GM12878 (cell line): ENCODE data around the gene TAS2R41.

Experiments used
- BACH1 ChIP-seq: fragments of 450-650 bp; IDR thresholded peaks from 2 replicates; pipeline ENCODE4 v1.6.1; 2017; ENCODE audit warnings: mild to moderate bottlenecking, borderline replicate concordance
- CTCF ChIP-seq, 3 experiments: IDR thresholded peaks in 2 of 3; conservative IDR thresholded peaks in 1 of 3; 2 replicates each; pipeline ENCODE4 v1.5.1; 2011; ENCODE audit warnings: low read depth in 3 of 3, low read length in 3 of 3, mild to moderate bottlenecking in 3 of 3, control low read depth in 2 of 3, moderate library complexity in 2 of 3, inconsistent platforms in 1 of 3, mixed read lengths in 1 of 3; ENCODE audit not compliant: control insufficient read depth in 2 of 3, insufficient read depth in 1 of 3; ENCODE audit errors: extremely low read depth in 1 of 3
- MYC ChIP-seq: IDR thresholded peaks from 2 replicates; pipeline ENCODE4 v1.6.1; 2011; ENCODE audit warnings: mild to moderate bottlenecking, low read length, moderate library complexity, inconsistent platforms; ENCODE audit not compliant: insufficient read depth, insufficient replicate concordance, insufficient read length, severe bottlenecking
- NR2F1 ChIP-seq: fragments of 450-650 bp; conservative IDR thresholded peaks from 2 replicates; pipeline ENCODE4 v1.6.1; 2017; ENCODE audit warnings: mild to moderate bottlenecking
- RBBP5 ChIP-seq: fragments of 200-600 bp; sonication (generic); conservative IDR thresholded peaks from 2 replicates; pipeline ENCODE4 v1.6.1; 2016
- SIX5 ChIP-seq: IDR thresholded peaks from 2 replicates; pipeline ENCODE4 v1.6.1; 2011; ENCODE audit warnings: mild to moderate bottlenecking, low read depth, low read length, moderate library complexity; ENCODE audit not compliant: severe bottlenecking
- TARDBP ChIP-seq: IDR thresholded peaks from 2 replicates; pipeline ENCODE4 v1.6.1; 2016; ENCODE audit warnings: borderline replicate concordance
- ZNF24 ChIP-seq: fragments of 450-650 bp; IDR thresholded peaks from 2 replicates; pipeline ENCODE4 v1.6.1; 2017; ENCODE audit warnings: antibody characterized with exemption, mild to moderate bottlenecking
- TF ChIP-seq, protein P1 (sequence below): IDR thresholded peaks from 2 replicates; pipeline ENCODE4 v1.6.1; 2012; ENCODE audit warnings: mild to moderate bottlenecking, low read depth, low read length

DNA sequence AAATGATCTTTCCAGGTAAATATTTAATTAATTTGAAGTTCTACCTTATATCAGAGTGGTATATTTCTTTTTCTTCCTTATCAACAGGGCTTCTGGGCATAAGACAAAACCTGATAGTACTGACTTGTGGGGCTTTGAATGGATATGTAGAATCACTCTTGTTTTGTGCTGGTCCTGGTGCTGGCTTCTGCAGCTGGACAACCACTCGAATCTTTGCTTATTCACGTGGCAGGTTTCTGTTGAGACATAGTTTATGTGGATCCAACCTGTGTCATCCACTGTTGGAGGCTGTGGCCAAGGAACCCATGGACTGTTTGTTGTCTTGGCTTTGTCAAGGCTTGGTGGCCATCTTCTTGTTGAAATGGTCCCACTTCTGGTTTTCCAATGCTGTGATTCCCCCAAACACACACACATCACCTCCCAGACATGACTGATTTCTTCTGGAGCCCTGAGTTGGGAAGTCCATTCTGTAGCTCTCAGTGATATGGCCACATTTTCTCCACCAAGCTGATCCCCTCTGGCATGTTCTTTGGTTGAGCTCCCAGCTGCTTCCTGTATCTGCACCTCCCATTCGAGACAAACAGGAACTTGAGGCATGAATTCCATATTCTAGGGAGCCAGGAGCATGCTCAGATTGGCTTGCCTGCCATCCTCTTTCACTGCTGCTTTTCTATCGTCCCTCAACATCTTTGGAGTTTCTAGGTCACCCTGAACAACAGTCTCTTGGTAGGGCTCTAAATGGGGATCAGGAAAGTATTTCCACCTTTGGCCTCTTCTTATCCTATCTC lies 19.5 kb downstream of the TAS2R41 start:
- TF ChIP-seq NR2F1 = no peak
- no peak for TF ChIP-seq SIX5
- no peak for TF ChIP-seq CTCF (IDR thresholded peaks at IDR 0.05 in 2 of 3, conservative IDR thresholded peaks at IDR 0.05 in 1 of 3; ENCODE audit: control insufficient read depth in 2 of 3, extremely low read depth in 1 of 3, insufficient read depth in 1 of 3, low read depth in 3 of 3, low read length in 3 of 3)
- no peak for TF ChIP-seq RBBP5
- no peak for TF ChIP-seq BACH1
- TF ChIP-seq, protein P1, sequence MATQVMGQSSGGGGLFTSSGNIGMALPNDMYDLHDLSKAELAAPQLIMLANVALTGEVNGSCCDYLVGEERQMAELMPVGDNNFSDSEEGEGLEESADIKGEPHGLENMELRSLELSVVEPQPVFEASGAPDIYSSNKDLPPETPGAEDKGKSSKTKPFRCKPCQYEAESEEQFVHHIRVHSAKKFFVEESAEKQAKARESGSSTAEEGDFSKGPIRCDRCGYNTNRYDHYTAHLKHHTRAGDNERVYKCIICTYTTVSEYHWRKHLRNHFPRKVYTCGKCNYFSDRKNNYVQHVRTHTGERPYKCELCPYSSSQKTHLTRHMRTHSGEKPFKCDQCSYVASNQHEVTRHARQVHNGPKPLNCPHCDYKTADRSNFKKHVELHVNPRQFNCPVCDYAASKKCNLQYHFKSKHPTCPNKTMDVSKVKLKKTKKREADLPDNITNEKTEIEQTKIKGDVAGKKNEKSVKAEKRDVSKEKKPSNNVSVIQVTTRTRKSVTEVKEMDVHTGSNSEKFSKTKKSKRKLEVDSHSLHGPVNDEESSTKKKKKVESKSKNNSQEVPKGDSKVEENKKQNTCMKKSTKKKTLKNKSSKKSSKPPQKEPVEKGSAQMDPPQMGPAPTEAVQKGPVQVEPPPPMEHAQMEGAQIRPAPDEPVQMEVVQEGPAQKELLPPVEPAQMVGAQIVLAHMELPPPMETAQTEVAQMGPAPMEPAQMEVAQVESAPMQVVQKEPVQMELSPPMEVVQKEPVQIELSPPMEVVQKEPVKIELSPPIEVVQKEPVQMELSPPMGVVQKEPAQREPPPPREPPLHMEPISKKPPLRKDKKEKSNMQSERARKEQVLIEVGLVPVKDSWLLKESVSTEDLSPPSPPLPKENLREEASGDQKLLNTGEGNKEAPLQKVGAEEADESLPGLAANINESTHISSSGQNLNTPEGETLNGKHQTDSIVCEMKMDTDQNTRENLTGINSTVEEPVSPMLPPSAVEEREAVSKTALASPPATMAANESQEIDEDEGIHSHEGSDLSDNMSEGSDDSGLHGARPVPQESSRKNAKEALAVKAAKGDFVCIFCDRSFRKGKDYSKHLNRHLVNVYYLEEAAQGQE = no peak
- no peak for TF ChIP-seq TARDBP
- no peak for TF ChIP-seq MYC
- TF ChIP-seq ZNF24 = no peak
